ENCODE measurements around the gene TTC1.

The TTC1 gene

GRCh38 chr5:160018945-160019625 lies 10.1 kb downstream of the TTC1 start:
- no peak overlapping the region for H3K4me3 ChIP-seq (ENCODE audit: control insufficient read depth, low read depth, low read length)
- no peak for TF ChIP-seq CTCF (conservative IDR thresholded peaks at IDR 0.05; ENCODE audit: control insufficient read depth, insufficient read depth, low read depth, low read length)
- DNase-seq (ENCODE audit: low read depth), result no peak

- DNase-seq (ENCODE audit: low read depth), result no peak
- no peak overlapping the region for H3K4me3 ChIP-seq (ENCODE audit: control insufficient read depth, low read depth, low read length)
- TF ChIP-seq CTCF (conservative IDR thresholded peaks at IDR 0.05; ENCODE audit: control insufficient read depth, insufficient read depth, low read depth, low read length), result no peak
Observed at GRCh38 chr5:160020266-160020770, 11.4 kb downstream of the TTC1 start.

GRCh38 chr5:160020964-160021363 lies 12.0 kb downstream of the TTC1 start:
- TF ChIP-seq CTCF (conservative IDR thresholded peaks at IDR 0.05; ENCODE audit: control insufficient read depth, insufficient read depth, low read depth, low read length), result no peak
- no peak overlapping the region for H3K4me3 ChIP-seq (ENCODE audit: control insufficient read depth, low read depth, low read length)
- DNase-seq (ENCODE audit: low read depth), result no peak

GRCh38 chr5:160021831-160022446 lies 13.0 kb downstream of the TTC1 start:
- TF ChIP-seq CTCF (conservative IDR thresholded peaks at IDR 0.05; ENCODE audit: control insufficient read depth, insufficient read depth, low read depth, low read length), result peak; percentile 84
- DNase-seq (ENCODE audit: low read depth), result peak; percentile 73
- H3K4me3 ChIP-seq (ENCODE audit: control insufficient read depth, low read depth, low read length), result no peak overlapping the region

- no peak overlapping the region for H3K4me3 ChIP-seq (ENCODE audit: control insufficient read depth, low read depth, low read length)
- no peak for TF ChIP-seq CTCF (conservative IDR thresholded peaks at IDR 0.05; ENCODE audit: control insufficient read depth, insufficient read depth, low read depth, low read length)
- no peak for DNase-seq (ENCODE audit: low read depth)
Observed at GRCh38 chr5:160023007-160023907, 14.3 kb downstream of the TTC1 start.

GRCh38 chr5:160023908-160024630 lies 15.1 kb downstream of the TTC1 start:
- TF ChIP-seq CTCF (conservative IDR thresholded peaks at IDR 0.05; ENCODE audit: control insufficient read depth, insufficient read depth, low read depth, low read length), result no peak
- H3K4me3 ChIP-seq (ENCODE audit: control insufficient read depth, low read depth, low read length), result no peak overlapping the region
- DNase-seq (ENCODE audit: low read depth), result no peak

Data from fibroblast of mammary gland (primary cell).